CD4-positive, alpha-beta T cell treated with Interleukin-15 for 4 hours (primary cell): ENCODE results near the gene FSHB.
"Not testable (repeated sequence)": the region's sequence is repeated elsewhere in the genome, so short reads cannot be mapped to it uniquely, and the experiment has no call there.

Experiments
- DNase-seq: peaks from one replicate; pipeline ENCODE4 v3.0.0-alpha.2; 2020; ENCODE audit warnings: low spot score

The FSHB gene

GRCh38 chr11:30268638-30269037 is 37.8 kb downstream of the FSHB start:
- DNase-seq = not testable (repeated sequence)

DNA sequence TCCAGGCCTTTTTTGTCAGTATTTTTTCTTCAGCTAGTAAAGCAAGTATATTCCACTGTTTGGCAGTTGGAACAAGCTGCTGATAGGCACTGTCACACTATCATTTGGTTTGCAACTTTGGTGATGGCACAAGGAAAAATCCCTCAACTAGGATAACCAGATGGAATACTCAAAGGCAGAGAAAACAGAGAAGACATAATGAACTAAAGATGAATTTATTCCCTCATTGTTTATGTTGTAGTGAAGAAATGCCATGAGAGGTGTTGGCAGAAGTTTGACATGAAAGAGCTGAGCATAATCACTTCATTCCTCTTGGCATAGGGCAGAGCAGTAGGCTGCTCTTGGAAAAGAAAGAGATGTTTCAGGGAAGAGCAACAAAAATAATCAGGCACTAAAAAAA is 39.9 kb downstream of the FSHB start:
- no peak for DNase-seq

DNA sequence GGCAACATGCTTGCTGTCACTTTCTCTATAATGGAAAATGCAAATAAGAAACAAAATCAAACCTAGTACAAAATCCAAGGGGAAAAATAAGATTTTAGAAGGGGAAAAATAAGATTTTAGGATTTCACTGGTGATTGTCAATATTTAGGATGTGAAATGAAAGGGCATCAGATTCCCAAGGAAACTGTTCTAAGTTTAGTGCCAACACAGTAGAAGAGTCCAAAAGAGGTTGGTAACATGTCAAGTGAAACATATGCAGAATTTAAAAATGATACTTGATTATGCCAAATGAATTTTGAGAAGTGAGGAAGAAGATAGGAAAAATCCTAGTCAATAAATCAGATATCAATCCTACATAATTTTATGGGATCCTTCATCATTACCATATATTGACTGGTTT is 46.4 kb downstream of the FSHB start:
- DNase-seq = no peak

DNA sequence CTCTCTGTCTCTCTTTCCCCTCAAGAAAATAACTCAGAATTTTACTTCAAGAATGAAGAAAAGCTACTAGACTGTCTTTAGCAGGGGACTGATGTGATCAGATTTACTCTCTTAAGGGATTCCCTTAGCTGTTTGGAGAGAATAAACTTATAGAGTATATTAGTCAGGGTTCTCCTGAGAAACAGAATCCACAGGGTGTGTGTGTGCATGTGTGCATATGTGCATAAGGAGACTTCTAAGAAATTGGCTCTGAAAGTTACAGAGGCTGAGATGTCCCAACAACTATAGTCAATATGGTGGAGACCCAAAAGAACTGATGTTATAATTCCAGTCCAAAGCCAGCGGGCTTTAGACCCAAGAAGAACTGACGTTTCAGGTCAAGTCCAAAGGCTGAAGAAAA is 49.0 kb downstream of the FSHB start:
- no peak for DNase-seq

DNA sequence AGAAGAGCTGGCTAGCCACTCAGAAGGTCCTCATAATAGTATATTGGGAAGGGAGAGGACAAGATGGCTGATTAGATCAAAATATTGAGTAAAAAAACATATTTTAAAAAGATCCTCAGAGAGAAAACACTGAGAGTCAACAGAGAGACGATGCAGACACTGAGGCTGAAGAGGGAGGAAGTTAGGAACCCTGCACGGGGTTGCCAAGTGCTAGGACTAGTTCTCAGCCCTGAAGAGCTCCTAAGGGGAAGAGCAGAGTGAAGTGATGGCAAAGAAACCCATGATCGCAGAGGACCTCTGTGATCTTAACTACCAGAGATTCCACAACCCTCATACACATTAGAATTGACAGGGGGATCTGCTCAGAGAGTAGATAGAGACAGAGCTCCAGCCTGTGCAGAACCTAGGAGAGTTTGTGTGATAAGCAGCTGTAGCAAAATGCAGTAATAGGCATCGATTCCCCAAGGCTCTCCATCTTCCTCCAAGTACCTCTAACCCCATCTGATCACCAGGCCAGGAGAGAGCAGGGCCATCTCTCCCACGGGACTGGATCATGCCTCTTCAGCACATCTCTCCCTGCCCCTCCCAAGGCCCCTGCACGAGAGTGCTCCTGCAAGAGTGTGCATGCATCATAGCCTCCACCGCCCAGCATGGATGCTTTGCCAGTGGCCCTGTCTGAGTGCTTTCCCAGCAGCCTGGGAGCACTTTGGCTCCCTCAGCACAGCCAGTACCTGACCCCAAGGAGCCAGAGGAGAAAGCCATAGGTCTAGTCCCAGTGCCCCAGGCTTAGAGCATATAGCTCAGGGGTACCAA is 50.9 kb downstream of the FSHB start:
- no peak for DNase-seq

GRCh38 chr11:30282289-30282631 is 51.4 kb downstream of the FSHB start:
- DNase-seq = peak; percentile 8
